CD14-positive monocyte (primary cell): ENCODE data around the gene GOLGA7B. TPM values are rescaled to one million over a fixed set of nuclear protein-coding genes. Genes with fewer than 3 reads are reported as not detected.

Experiments
- DNase-seq, 3 donors: peaks; one replicate each; pipeline ENCODE4 v3.0.0-alpha.2; 2011 to 2022
- H2AFZ ChIP-seq: 2 replicates; pipeline ENCODE4 v1.6.0; 2012; ENCODE audit warnings: mild to moderate bottlenecking, low read depth, low read length, inconsistent platforms; ENCODE audit not compliant: insufficient read depth, poor library complexity, severe bottlenecking
- H3K27ac ChIP-seq, 2 donors: 1 replicate in 1 of 2; 2 replicates in 1 of 2; pipeline ENCODE4 v1.5.1; 2012 to 2013; ENCODE audit warnings: low read length in 2 of 2, control low read depth in 1 of 2, inconsistent platforms in 1 of 2, low read depth in 1 of 2, mild to moderate bottlenecking in 1 of 2
- H3K27me3 ChIP-seq, 2 donors: one replicate each; pipeline versions ENCODE4 v1.6.0 to v1.6.1; 2011 to 2013; ENCODE audit warnings: low read length in 2 of 2; ENCODE audit not compliant: control insufficient read depth in 2 of 2, insufficient read depth in 2 of 2
- H3K36me3 ChIP-seq, 2 donors: replicated peaks in 1 of 2; 1 replicate in 1 of 2; 2 replicates in 1 of 2; pipeline versions ENCODE4 v1.5.1 to v1.6.1; 2012 to 2013; ENCODE audit warnings: low read length in 2 of 2, control low read depth in 1 of 2, inconsistent platforms in 1 of 2, mild to moderate bottlenecking in 1 of 2; ENCODE audit not compliant: insufficient read depth in 2 of 2, control insufficient read depth in 1 of 2
- H3K4me1 ChIP-seq, 2 donors: 1 replicate in 1 of 2; 2 replicates in 1 of 2; pipeline versions ENCODE4 v1.5.1 to v1.6.1; 2012 to 2013; ENCODE audit warnings: low read length in 2 of 2, control low read depth in 1 of 2, inconsistent platforms in 1 of 2, mild to moderate bottlenecking in 1 of 2, moderate library complexity in 1 of 2; ENCODE audit not compliant: insufficient read depth in 2 of 2, control insufficient read depth in 1 of 2
- H3K4me2 ChIP-seq: replicated peaks from 2 replicates; pipeline ENCODE3; 2012; ENCODE audit warnings: low read length, moderate library complexity, mild to moderate bottlenecking; ENCODE audit not compliant: poor library complexity, severe bottlenecking; ENCODE audit errors: extremely low read depth
- H3K4me3 ChIP-seq, 3 experiments: fragments of 200-600 bp in 1 of 3; sonication (generic) in 1 of 3; replicated peaks in 1 of 3; 1 replicate in 2 of 3; 2 replicates in 1 of 3; pipeline ENCODE4 v1.5.1; 2011 to 2013; ENCODE audit warnings: low read length in 3 of 3, mild to moderate bottlenecking in 3 of 3, control low read depth in 2 of 3, low read depth in 2 of 3, inconsistent platforms in 1 of 3, moderate library complexity in 1 of 3
- H3K79me2 ChIP-seq: 2 replicates; pipeline ENCODE4 v1.6.0; 2012; ENCODE audit warnings: mild to moderate bottlenecking, control low read depth, inconsistent platforms, low read length, moderate library complexity; ENCODE audit not compliant: insufficient read depth
- H3K9ac ChIP-seq: 2 replicates; pipeline ENCODE4 v1.6.0; 2017; ENCODE audit warnings: low read length, mild to moderate bottlenecking; ENCODE audit not compliant: insufficient read depth, poor library complexity, severe bottlenecking
- H3K9me3 ChIP-seq, 2 donors: replicated peaks in 1 of 2; 1 replicate in 1 of 2; 2 replicates in 1 of 2; pipeline versions ENCODE4 v1.5.1 to v1.6.1; 2012 to 2013; ENCODE audit warnings: low read length in 2 of 2, control low read depth in 1 of 2; ENCODE audit not compliant: control insufficient read depth in 1 of 2, insufficient read depth in 1 of 2
- H4K20me1 ChIP-seq: 2 replicates; pipeline ENCODE4 v1.6.0; 2012; ENCODE audit warnings: mild to moderate bottlenecking, low read length, control low read depth, moderate library complexity; ENCODE audit not compliant: insufficient read depth
- H3K27ac Mint-ChIP-seq, 7 donors: one replicate each; pipeline ENCODE4 v1.8.0; 2020; ENCODE audit warnings: mild to moderate bottlenecking in 7 of 7, mixed read lengths in 7 of 7, moderate library complexity in 6 of 7, inconsistent platforms in 2 of 7
- H3K27me3 Mint-ChIP-seq, 3 donors: one replicate each; pipeline ENCODE4 v1.8.0; 2021 to 2022; ENCODE audit warnings: low read depth in 3 of 3, mild to moderate bottlenecking in 3 of 3, mixed read lengths in 3 of 3, moderate library complexity in 3 of 3, inconsistent platforms in 1 of 3
- H3K36me3 Mint-ChIP-seq, 2 donors: one replicate each; pipeline ENCODE4 v1.8.0; 2020; ENCODE audit warnings: mixed read lengths in 2 of 2, inconsistent platforms in 1 of 2, mild to moderate bottlenecking in 1 of 2
- H3K4me1 Mint-ChIP-seq: one replicate; pipeline ENCODE4 v1.8.0; 2020; ENCODE audit warnings: mild to moderate bottlenecking, mixed read lengths
- H3K4me3 Mint-ChIP-seq, 2 donors: one replicate each; pipeline ENCODE4 v1.8.0; 2020; ENCODE audit warnings: mild to moderate bottlenecking in 2 of 2, mixed read lengths in 2 of 2, moderate library complexity in 1 of 2
- H3K9me3 Mint-ChIP-seq, 7 donors: one replicate each; pipeline ENCODE4 v1.8.0; 2020 to 2022; ENCODE audit warnings: mixed read lengths in 7 of 7, mild to moderate bottlenecking in 6 of 7, moderate library complexity in 6 of 7, inconsistent platforms in 2 of 7
- WGBS: methylation state at CpG from one replicate; pipeline ENCODE4 v1.1.5; 2013; ENCODE audit warnings: missing lambda C conversion rate; ENCODE audit not compliant: insufficient coverage; 5-methylcytosine and 5-hydroxymethylcytosine counted together
- intact Hi-C, 2 donors: fragments of 100-400 bp; cut with micrococcal nuclease; formaldehyde crosslinking; loops; one replicate each; pipeline versions ENCODE4 v1.15.0 to v1.15.1; 2023
- polyA plus RNA-seq, 3 donors: library from polyadenylated mRNA; depleted of rRNA in 1 of 3; unstranded in 2 of 3; stranded (reverse) in 1 of 3; fragments of 300-500 nt in 2 of 3; fragments of >200 nt in 1 of 3; fragmentation: Illumina TruSeq in 2 of 3; gene quantifications; 1 replicate in 2 of 3; 2 replicates in 1 of 3; pipeline ENCODE4 v1.2.3, GENCODE V29; 2012 to 2021
- TF ChIP-seq, protein P1 (sequence below): fragments of 200-600 bp; IDR thresholded peaks from one replicate; pipeline ENCODE4 v1.8.0; 2022; ENCODE audit warnings: antibody characterized with exemption, mild to moderate bottlenecking

GOLGA7B gene
- polyA plus RNA-seq, 3 donors = 0.03 TPM; not detected in 2

DNA sequence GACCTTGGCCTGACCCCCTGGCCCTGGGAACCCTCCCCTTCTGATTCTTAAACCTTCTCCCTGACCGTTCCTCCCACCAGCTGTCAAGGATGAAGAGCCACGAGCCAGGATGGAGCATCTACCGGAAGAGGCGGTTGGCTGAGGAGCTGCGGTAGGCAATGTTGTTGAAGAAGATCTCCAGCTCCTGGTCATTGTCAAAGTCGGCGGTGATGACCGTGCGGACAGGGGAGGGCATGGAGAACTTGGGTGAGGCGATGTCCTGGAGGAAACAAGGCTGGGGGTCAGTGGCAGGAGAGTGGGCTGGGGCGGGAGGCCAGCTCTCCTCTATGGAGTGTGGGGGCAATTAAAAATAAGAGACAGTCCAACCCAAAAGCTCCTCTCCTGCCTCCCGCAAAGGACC, 51.7 kb downstream of the GOLGA7B start:
- no peaks in the 10 kb centered on the region for H3K4me1 Mint-ChIP-seq
- Histone ChIP-seq H3K27ac (no peak overlapping the region), H4K20me1 (no peaks in the 10 kb centered on the region), H3K4me1 (no peaks in the 10 kb centered on the region), H3K79me2 (no peaks in the 10 kb centered on the region), H2AFZ (no peak overlapping the region), H3K4me2 (no peak overlapping the region), H3K9ac (no peak overlapping the region), H3K36me3 (no peaks in the 10 kb centered on the region), H3K27me3 (no peaks in the 10 kb centered on the region), H3K9me3 (no peaks in the 10 kb centered on the region), H3K4me3 (no peak overlapping the region)
- no peak for DNase-seq
- peak overlapping the region in 1 of 7 donors; percentile 9 for H3K27ac Mint-ChIP-seq
- H3K36me3 Mint-ChIP-seq = no peaks in the 10 kb centered on the region
- intact Hi-C loops = no loop called here
- H3K9me3 Mint-ChIP-seq = peaks cover 0 to under 1% (median 0%) of the 10 kb centered on the region in 7 donors
- WGBS = 100% methylated on average over 6 of the region's 12 CpGs
- TF ChIP-seq, protein P1, sequence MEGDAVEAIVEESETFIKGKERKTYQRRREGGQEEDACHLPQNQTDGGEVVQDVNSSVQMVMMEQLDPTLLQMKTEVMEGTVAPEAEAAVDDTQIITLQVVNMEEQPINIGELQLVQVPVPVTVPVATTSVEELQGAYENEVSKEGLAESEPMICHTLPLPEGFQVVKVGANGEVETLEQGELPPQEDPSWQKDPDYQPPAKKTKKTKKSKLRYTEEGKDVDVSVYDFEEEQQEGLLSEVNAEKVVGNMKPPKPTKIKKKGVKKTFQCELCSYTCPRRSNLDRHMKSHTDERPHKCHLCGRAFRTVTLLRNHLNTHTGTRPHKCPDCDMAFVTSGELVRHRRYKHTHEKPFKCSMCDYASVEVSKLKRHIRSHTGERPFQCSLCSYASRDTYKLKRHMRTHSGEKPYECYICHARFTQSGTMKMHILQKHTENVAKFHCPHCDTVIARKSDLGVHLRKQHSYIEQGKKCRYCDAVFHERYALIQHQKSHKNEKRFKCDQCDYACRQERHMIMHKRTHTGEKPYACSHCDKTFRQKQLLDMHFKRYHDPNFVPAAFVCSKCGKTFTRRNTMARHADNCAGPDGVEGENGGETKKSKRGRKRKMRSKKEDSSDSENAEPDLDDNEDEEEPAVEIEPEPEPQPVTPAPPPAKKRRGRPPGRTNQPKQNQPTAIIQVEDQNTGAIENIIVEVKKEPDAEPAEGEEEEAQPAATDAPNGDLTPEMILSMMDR = no peak
- no peak overlapping the region for H3K4me3 Mint-ChIP-seq
- peaks cover 5 to 18% (median 16%) of the 10 kb centered on the region in 3 donors for H3K27me3 Mint-ChIP-seq

DNA sequence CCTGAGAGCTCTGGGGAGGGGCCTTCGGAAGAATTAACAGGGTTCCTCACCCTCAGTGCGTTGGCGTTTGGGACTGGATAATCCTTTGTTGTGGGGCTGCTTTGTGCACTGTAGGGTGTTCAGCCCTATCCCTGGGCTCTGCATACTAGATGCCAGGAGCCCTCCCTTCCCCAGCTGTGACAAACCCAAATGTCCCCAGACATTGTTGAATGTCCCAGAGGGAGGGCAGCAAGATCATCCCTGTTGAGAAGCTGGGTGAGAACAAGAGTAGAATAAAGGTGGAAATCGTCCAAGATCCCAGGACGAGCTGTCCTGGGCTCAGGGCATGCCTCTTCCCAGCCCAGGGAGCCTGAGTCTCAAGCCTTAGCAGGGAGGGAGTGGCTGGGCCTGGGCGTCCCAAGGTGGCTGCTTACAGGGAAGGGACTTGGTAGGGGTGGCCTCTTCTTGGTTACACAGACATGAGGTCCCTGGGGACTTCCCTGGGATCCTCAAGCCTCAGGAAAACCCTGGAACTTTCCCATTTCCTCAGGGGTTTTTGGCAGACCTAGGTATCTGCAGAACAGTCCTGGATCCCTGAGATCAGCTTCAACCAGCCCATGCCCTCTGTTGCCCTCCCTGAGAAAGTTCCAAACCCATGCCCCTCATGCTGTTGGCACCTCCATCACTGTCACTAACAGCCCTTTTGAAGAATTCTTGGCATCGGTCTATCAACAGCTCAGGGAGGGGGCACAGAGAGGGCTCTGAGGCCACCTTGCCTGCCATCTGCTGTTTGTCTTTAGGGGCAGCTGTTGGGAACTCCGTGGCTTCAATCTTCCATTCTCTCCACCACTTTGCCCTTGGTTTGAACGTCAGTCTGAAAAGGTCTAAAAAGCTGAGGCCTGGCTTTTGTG, 53.7 kb downstream of the GOLGA7B start:
- H3K27ac Mint-ChIP-seq = no peak overlapping the region
- Histone ChIP-seq H3K9ac (no peak overlapping the region), H2AFZ (no peak overlapping the region), H3K4me1 (no peaks in the 10 kb centered on the region), H3K9me3 (no peaks in the 10 kb centered on the region), H3K4me2 (no peak overlapping the region), H3K36me3 (no peaks in the 10 kb centered on the region), H3K27me3 (peaks cover 0 to 3% of the 10 kb centered on the region in 2 donors), H3K79me2 (no peaks in the 10 kb centered on the region), H3K4me3 (no peak overlapping the region), H4K20me1 (no peaks in the 10 kb centered on the region), H3K27ac (no peak overlapping the region)
- H3K36me3 Mint-ChIP-seq = no peaks in the 10 kb centered on the region
- intact Hi-C loops = no loop called here
- H3K4me3 Mint-ChIP-seq = no peak overlapping the region
- peaks cover 5 to 21% (median 21%) of the 10 kb centered on the region in 3 donors for H3K27me3 Mint-ChIP-seq
- no peaks in the 10 kb centered on the region for H3K4me1 Mint-ChIP-seq
- H3K9me3 Mint-ChIP-seq = peaks cover 0 to 1% (median 0%) of the 10 kb centered on the region in 7 donors
- TF ChIP-seq, protein P1 = no peak
- 91% methylated on average over 6 of the region's 9 CpGs for WGBS
- no peak for DNase-seq
